Mucosa of gallbladder (tissue), 1 donor: ENCODE results near the gene C19orf25. TPM values are rescaled to one million over a fixed set of nuclear protein-coding genes. Genes with fewer than 3 reads are reported as not detected.
"Not testable (repeated sequence)": the region's sequence is repeated elsewhere in the genome, so short reads cannot be mapped to it uniquely, and the experiment has no call there.

Experiments used
- DNase-seq: peaks from one replicate; pipeline ENCODE4 v3.0.0-alpha.2; 2020; ENCODE audit warnings: low spot score
- total RNA-seq: library from RNA; stranded (reverse); gene quantifications from one replicate; pipeline ENCODE4 v1.2.1, GENCODE V29; 2021
- donor health status: DM: no; HTN: no; CAD: no.

C19orf25 gene
- total RNA-seq, 1 donor from 2014 or later = 41.6 TPM

- no peak for DNase-seq
Measured at GRCh38 chr19:1512671-1513498, 33.9 kb upstream of the C19orf25 start, which contains the start of gene ADAMTSL5. Gene ADAMTSL5, minus strand, starts transcription at chr19:1513019. Its CDS starts 2,076 bp downstream, at chr19:1510943.

- DNase-seq = no peak
Measured at GRCh38 chr19:1511318-1512317, 32.6 kb upstream of the C19orf25 start.

DNA sequence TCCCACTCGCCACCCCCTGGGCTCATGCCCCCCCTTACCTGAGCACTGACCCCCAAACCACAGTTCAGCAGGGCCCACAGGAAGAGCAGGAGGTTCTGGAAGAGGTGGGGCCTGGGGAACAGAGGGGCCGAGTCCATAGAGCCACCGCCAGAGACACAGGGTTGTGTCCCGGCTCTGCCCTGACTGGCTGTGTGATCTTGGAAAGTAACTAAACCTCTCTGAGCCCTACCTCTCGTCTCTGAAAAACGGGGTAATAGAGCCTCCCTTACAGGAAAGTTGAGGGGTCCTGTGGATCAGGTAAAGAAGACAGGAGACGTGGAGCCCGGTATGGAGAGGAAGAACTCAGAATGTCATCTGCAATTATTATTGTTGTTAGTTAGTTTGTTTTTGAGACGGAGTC lies 31.8 kb upstream of the C19orf25 start:
- DNase-seq = no peak

- no peak for DNase-seq
Measured at GRCh38 chr19:1510442-1510806, 31.4 kb upstream of the C19orf25 start.

- DNase-seq = no peak
Measured at GRCh38 chr19:1509602-1510441, 30.8 kb upstream of the C19orf25 start.

- DNase-seq = no peak
Measured at GRCh38 chr19:1508507-1508856, 29.5 kb upstream of the C19orf25 start.

DNA sequence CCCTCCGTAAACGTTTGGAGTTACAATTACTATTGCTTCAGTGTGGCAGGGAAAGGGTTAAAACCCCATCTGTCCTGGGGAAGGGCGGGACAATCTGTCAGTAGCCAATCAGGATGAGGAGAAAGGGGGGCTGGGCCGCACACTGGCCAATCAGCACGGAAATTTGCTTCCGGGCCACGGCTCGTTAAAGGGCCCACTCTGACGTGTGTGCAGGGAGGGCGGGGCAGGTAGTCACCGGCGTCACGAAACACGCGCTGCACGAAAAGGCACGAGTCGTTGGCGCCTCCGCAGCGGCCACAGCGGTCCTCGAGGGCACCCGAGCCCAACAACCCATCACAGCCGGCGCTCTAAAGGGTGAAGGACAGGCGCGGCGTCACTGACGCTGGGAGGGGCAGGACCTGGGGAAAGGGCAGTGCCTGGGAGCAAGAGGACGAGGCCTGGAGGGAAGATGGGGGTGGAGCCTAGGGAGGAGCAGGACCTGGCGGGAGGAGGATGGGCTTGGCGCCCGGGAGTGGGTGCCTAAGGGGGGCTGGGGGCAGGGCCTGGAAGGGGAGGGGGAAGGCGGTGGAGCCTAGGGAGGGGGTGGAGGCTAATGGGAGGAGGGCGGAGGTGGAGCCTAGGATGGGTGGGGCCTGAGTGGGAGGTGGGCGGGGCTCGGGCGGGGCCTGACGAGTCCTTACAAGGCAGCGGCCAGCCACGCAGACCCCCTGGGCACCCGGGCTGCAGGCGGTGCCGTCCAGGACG lies 28.9 kb upstream of the C19orf25 start:
- DNase-seq = peak; percentile 95

GRCh38 chr19:1507192-1507660 lies 28.2 kb upstream of the C19orf25 start:
- no peak for DNase-seq

DNA sequence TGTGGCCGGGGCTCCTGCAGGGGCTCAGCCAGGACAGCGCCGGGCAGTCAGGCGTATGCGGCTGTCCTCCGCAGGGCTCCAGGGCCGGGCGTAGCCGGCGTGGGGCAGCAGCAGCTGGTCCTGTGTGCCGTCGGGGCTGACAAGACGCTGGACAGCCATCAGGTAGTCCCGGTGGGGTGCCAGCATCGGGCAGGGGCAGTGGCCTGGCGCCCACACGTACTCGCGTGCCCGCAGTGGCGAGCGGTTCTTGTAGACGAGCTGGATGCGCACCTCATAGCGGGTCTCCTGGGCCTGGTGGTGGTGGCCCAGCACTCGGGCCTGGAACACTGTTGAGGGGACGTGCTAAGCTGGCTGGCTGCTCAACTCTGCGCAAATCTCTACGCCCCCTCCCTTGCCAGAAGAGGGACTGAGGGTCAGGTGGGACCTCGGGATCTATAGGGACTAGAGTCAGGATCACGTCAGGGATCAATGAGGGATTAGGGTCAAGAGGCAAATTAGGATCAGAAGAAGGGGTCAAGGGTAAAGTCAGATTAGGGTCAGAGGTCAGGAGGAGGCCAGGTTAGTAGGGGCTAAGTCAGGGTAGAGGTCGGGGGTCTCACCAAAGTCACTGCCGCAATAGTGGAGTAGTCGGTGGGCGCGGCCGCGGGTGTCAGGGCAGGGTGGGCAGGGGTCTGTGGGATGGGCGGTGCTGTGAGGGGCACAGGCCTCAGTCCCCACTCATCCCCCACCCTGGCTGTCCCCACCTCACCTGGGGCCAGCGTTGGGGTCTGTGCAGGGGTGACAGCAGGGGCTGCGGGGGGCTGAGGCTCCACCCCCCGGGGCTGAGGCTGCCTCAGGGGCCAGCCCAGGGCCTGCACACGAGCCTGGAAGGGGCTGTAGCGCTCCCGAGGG lies 27.2 kb upstream of the C19orf25 start:
- no peak for DNase-seq

- no peak for DNase-seq
Measured at GRCh38 chr19:1505012-1505411, 26.0 kb upstream of the C19orf25 start.

- DNase-seq = no peak
Measured at GRCh38 chr19:1503925-1504773, 25.1 kb upstream of the C19orf25 start.

DNA sequence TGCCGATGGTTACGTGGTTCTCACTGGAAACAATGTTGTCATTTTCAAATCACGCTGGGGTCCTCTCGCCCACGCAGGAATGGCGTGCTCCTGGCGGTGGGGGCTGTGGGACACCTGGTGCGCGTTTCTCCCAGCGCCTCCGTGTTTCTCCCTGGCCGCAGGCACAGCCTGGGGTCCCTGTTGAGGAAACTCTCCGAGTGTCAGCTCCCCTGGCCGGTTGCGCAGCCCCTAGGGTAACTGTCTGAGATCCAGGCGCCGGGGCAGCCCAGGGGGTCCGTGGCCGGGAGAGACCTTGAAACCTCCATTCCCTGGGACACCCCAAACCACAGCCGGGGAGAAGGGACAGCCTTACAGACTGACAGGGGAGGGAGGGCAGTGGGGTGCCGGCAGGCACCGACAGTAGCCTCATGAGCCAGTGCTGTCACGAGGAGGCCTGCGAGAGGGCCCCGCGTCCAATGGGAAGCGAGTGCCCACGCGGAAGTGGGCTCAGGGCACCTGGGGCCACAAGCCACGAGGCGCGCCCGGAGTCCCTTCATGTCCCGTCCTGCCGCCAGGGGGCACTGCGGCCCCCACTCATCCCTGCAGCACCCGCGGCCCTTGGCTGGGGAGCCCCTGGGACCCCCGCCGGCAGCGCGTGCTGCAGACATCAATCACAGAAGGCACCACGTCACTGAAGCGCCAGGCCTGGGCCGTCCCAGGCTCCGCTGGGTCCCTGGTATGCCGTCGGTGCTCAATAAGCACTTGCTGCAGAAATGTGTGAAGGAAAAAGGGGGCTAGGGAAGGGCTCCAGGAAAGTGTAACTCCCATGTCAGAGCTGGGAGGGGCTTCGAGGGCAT lies 24.3 kb upstream of the C19orf25 start:
- DNase-seq = no peak

DNA sequence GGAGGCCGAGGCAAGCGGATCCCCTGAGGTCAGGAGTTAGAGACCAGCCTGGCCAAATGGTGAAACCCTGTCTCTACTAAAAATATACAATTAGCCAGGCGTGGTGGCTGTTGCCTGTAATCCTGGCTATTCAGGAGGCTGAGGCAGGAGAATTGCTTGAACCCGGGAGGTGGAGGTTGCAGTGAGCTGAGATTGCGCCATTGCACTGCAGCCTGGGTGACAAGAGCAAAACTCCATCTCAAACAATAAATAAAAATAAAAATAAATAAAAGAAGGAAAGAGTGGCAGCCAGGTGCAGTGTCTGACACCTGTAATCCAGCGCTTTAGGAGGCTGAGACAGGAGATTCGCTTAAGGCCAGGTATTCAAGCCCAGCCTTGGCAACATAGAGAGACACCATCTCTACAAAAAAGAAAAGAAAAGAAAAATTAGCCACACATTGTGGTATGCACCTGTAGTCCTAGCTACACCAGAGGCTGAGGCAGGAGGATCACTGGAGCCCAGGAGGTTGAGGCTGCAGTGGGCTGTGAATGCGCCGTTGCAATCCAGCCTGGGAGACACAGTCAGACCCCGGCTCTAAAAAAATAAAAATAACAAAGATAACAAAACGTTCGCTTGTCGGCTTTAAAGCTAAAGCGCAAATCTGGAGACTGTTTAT lies 23.5 kb upstream of the C19orf25 start:
- no peak for DNase-seq

- DNase-seq = peak; percentile 85
Measured at GRCh38 chr19:1501200-1501595, 22.2 kb upstream of the C19orf25 start.

- not testable (repeated sequence) for DNase-seq
Measured at GRCh38 chr19:1499231-1499630, 20.2 kb upstream of the C19orf25 start.

DNA sequence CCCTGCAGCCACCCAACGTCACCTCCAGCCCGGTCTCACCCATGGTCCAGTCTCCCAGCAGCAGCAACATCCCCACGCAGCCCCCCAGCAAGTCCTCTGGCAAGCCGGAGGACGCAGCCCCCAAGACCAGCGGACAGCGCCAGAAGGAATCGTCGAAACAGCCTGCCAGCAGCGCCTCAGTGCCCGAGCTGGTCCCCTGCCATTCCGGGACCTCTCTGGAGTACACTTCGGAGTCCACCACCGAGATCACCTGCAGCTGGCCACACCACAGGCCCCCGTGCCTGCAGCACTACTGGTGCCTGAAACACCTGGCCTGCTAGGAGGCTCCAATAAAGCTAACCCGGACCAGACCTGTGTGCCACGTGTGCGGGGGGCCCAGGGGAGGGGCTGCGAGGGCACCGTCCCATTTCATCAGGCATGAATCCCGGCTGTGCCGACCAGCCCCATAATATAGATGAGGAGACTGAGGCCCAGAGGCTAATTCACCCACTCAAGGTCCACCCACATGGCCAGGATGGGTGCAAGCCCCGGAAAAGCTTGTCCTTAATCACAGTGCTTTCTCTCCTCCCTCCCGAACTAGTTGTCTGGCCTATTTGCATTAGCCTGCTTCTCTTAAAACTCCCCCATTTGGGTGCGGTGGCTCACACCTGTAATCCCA lies 18.7 kb upstream of the C19orf25 start:
- DNase-seq = no peak
